Stimulated activated CD8-positive, alpha-beta memory T cell treated with anti-CD3 and anti-CD28 coated beads, Interleukin-7, amount 100 ng/mL, for 1 hour (primary cell): ENCODE measurements around the gene SEMA5A.
"Not testable (repeated sequence)": the region's sequence is repeated elsewhere in the genome, so short reads cannot be mapped to it uniquely, and the experiment has no call there.

Experiments used
- DNase-seq, 2 donors: peaks; one replicate each; pipeline ENCODE4 v3.0.0-alpha.2; 2020; ENCODE audit warnings: low read depth in 2 of 2

SEMA5A gene

GRCh38 chr5:9362600-9362999 lies 183.3 kb downstream of the SEMA5A start:
- DNase-seq = no peak

- DNase-seq = peak in 1 of 2 donors; percentile 3
Measured at GRCh38 chr5:9361835-9362234, 184.0 kb downstream of the SEMA5A start.

GRCh38 chr5:9358961-9359685 lies 186.8 kb downstream of the SEMA5A start:
- DNase-seq = no peak

- DNase-seq = no peak
Measured at GRCh38 chr5:9356351-9356825, 189.5 kb downstream of the SEMA5A start.

GRCh38 chr5:9354336-9355081 lies 191.4 kb downstream of the SEMA5A start:
- no peak for DNase-seq

- not testable (repeated sequence) for DNase-seq
Measured at GRCh38 chr5:9353048-9353447, 192.8 kb downstream of the SEMA5A start.

GRCh38 chr5:9351546-9351945 lies 194.3 kb downstream of the SEMA5A start:
- DNase-seq = no peak

GRCh38 chr5:9350301-9350797 lies 195.5 kb downstream of the SEMA5A start:
- no peak for DNase-seq

GRCh38 chr5:9348401-9348996 lies 197.4 kb downstream of the SEMA5A start:
- no peak for DNase-seq

GRCh38 chr5:9347541-9348295 lies 198.2 kb downstream of the SEMA5A start:
- no peak for DNase-seq

GRCh38 chr5:9347032-9347431 lies 198.8 kb downstream of the SEMA5A start:
- no peak for DNase-seq

GRCh38 chr5:9344751-9345240 lies 201.1 kb downstream of the SEMA5A start:
- no peak for DNase-seq

- DNase-seq = no peak
Measured at GRCh38 chr5:9343146-9343850, 202.6 kb downstream of the SEMA5A start.

- no peak for DNase-seq
Measured at GRCh38 chr5:9342161-9342787, 203.6 kb downstream of the SEMA5A start.

GRCh38 chr5:9340085-9340484 lies 205.8 kb downstream of the SEMA5A start:
- DNase-seq = no peak

GRCh38 chr5:9339206-9339818 lies 206.6 kb downstream of the SEMA5A start:
- no peak for DNase-seq

GRCh38 chr5:9338796-9339195 lies 207.1 kb downstream of the SEMA5A start:
- DNase-seq = no peak

GRCh38 chr5:9337928-9338595 lies 207.8 kb downstream of the SEMA5A start:
- DNase-seq = no peak

GRCh38 chr5:9335754-9336495 lies 209.9 kb downstream of the SEMA5A start:
- DNase-seq = no peak
